ENCODE results near the gene NOP14.
"Not testable (repeated sequence)": the region's sequence is repeated elsewhere in the genome, so short reads cannot be mapped to it uniquely, and the experiment has no call there.

The NOP14 gene

DNA sequence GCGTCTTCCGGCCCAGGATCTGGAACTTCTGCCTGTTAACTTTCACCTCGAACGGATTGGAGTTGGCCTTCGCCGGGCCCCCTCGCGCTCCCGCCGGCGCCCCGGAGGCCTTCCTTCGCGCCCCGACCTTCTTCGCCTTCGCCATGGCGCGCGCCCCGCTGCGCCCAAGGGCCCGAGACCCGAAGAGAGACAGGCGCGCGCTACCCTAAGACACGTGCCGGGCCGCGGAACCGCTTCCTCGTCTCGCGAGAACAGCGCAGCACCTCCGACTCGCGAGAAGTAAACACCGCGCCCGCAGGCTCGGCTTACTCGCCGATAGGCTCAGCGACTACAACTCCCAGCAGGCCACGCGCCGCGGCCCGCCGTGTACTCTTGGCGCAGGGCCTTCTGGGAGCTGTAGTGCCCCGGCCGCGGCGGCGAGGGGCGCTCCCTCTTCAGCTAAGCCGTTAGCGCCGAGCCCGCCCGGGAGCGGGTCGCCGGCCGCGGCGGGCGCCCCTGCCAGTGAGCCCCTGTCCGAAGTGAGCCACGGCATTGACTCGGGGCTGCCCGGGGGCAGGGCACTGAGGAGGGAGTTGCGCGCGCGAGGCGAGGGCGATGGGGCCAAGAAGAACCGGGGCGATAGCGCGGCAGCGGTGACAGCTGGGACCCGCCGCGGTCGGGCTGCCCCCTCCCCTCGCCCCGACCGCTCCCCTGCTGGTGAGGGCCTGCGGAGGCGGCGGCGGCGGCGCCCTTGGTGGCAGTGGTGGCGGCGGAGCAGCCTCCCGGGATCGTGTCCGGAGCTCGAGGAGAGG, at the start of gene NOP14, which contains the start of gene GRK4:
NOP14 (minus strand) TSS at position 232 of the 791 bp plus-strand sequence; CDS start at position 145, 87 bp downstream.
GRK4 (plus strand) TSS at position 397 of the 791 bp plus-strand sequence. CDS start 500 bp downstream, outside the sequence.
- peak; percentile 90 to 95 (median 95) for DNase-seq (ENCODE audit: low read depth in 3 of 3)

DNA sequence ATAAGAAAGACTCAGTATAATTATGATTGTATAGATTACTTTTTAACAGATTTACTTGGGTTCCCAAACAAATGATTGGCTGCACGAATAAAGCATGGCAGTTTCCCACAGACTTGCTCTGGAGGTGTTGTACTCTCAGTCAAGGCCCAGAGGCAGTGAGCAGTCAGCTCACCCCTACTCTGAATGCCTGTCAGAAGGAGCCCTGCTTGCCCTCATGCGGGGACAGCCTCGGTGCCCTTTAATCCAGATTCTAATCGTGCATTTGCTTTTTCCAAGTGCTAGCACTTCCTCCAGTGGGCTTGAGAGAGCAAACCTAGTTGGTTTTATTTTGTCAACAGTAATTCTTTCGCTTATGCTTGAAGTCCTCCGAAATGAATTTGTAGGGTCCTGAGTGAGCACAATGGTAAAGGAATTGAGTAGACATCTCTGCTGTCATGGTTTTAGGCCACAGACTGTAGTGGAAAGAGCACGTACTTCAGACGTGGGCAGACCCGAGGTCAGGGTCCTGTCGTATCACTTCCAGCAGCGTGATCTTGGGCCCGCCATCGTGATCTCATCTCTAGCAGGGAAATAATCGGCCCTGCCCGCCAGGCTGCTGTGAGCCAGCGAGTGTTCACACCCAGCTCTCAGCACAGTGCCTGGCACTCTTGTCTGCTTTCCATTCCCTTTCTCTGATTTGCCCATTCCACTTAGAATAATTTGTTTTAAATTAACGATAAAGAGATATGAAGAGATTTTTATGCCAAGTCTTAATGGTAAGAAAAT, 48.4 kb upstream of the NOP14 start:
- DNase-seq (ENCODE audit: low read depth in 3 of 3): no peak

DNA sequence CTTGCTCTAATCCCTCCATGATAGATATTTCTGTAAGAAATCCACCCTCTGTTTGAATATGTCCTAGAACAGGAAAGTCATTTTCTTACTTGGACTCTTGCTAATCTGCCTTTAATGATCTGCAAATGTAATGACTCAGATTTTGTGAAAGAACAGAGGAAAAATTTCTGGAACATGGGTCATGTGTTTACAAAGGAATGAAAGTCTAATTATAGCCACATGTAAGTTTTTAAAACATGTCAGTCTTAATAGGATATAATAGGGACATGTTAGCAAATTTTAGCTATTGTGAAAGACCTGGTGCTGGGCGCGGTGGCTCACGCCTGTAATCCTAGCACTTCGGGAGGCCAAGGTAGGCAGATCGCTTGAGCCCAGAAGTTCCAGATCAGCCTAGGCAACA, 47.8 kb upstream of the NOP14 start:
- DNase-seq (ENCODE audit: low read depth in 3 of 3): no peak

DNA sequence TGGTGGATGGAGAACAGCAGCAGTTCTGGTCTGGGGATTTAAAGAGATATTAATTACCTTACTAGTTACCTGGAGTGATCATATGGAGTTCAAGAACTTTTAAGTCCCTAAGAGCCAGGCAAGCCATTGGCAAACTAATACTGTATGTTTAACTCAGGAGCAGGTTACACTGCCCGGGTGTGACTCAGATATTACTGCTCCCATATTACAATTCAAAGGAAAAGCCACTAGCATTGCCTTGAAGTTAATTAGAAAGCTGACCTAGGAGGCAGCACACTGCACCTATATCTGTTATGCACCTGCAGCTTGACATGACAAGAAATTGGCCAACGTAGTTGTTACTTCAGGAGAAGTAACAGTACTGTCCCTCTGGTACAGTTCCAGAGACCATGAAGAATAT, 47.4 kb upstream of the NOP14 start:
- DNase-seq (ENCODE audit: low read depth in 3 of 3): no peak

DNA sequence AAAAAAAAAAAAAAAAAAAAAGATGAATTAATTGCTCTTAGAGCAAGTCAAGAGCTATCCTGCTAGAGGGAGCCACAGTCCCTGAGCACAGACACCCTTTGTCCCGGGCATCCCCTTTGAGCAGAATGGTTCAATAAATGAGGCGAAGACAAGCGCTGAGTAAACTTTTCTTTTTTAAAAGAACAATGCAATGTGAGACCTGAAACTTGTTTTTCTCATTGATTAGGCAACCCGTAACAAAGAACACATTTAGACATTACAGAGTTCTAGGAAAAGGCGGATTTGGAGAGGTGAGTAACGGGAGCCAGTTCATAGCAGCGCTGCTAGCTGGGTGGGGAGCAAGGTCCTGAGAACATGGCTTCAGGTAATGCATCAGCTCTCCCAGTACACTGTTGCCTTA, 46.2 kb upstream of the NOP14 start:
- DNase-seq (ENCODE audit: low read depth in 3 of 3): no peak

DNA sequence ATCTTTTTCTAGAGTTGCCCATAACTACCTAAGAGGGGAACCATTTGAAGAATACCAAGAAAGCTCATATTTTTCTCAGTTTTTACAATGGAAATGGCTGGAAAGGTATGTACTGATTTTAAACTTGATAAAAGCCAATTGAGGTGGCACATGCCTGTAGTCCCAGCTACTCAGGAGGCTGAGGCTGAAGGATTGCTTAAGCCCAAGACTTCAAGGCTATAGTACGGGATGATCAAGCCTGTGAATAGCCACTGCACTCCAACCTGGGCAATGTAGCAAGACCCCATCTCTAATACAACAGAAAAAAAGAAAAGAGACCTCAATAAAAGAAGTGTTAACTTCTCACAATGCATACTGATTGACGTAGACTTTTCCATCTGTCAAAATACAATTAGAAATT, 44.5 kb upstream of the NOP14 start:
- DNase-seq (ENCODE audit: low read depth in 3 of 3): no peak

DNA sequence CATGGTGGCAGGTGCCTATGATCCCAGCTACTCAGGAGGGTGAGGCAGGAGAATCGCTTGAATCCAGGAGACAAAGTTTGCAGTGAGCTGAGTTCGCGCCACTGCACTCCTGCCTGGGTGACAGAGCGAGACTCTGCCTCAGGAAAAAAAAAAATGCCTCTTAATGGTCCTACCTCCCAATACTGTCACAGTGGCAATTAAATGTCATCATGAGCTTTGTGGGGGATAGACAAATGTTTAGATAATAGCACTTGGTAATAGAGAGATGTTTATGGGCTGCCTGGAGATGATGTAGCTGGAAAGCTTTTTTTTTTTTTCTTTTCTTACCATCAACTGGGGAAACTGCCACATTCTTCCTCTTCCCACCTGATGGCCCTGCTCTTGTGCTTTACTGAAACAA, 33.2 kb upstream of the NOP14 start:
- DNase-seq (ENCODE audit: low read depth in 3 of 3): no peak

DNA sequence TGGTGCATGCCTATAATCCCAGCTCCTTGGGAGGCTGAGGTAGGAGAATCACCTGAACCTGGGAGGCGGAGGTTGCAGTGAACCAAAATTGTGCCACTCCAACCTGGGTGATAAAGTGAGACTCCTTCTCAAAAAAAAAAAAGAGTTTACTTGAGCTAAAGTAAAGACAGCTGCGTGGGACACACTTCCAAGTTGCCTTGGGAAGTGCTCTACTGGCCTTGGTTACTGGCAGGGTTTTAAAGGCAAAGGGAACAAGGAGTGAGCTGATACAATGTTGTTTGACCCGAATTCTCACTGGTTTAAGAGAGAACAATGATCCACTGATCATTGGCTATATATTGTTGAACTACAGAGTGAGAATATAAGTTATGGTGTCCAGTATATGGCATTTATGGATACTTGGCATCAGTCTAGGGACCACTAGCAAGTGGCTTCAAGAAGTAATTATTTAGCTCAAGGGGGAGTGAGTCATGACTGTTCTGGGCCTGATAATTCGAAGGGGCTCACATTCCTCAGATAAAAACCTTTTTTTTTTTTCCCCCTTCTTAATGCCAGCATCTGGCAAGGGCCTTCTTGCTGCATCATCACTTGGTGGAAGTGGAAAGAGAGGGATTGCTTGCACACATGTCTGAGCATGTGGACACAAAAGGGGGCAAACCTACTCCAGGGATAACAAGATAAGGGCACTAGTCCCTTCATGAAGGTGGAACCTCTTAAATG, 32.5 kb upstream of the NOP14 start:
- DNase-seq (ENCODE audit: low read depth in 3 of 3): no peak

DNA sequence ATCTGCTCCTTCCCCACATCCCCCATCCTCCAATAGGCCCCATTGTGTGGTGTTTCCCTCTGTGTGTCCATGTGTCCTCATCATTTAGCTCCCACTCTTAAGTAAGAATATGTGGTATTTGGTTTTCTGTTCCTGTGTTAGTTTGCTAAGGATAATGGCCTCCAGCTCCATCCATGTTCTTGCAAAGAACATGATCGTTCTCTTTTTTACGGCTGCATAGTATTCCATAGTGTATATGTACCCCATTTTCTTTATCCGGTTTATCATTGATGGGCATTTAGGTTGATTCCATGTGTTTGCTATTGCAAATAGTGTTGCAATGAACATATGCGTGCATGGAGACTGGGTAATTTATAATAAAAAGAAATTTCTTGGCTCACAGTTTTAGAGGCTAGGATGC, 31.7 kb upstream of the NOP14 start:
- DNase-seq (ENCODE audit: low read depth in 3 of 3): no peak

DNA sequence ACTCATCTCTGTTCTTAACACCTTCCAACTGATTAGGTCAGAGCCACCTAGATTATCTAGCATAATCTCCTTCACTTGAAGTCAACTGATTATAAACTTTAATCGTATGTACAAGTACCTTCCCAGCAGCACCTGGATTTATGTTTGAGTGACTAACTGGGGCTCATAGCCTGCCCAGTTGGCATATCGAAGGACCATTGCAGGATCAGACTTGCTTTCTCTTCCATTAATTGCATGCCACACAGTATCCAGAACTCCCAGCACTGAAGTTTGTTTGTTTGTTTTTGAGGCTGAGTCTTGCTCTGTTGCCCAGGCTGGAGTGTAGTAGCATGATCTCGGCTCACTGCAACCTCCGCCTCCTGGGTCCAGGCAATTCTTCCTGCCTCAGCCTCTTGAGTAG, 28.0 kb upstream of the NOP14 start:
- DNase-seq (ENCODE audit: low read depth in 3 of 3): no peak

DNA sequence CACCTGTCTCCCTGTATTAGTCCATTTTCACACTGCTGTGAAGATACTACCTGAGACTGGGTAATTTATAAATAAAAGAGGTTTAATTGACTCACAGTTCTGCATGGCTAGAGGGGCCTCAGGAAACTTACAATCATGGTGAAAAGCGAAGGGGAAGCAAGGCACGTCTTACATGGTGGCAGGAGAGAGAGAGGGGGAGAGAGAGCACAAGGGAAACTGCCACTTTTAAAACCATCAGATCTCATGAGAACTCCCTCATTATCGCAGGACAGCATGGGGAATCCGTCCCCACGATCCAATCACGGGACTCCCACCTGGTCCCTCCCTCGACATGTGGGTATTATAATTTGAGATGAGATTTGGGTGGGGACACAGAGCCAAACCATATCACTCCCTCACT, 20.5 kb upstream of the NOP14 start:
- not testable (repeated sequence) for DNase-seq (ENCODE audit: low read depth in 3 of 3)

DNA sequence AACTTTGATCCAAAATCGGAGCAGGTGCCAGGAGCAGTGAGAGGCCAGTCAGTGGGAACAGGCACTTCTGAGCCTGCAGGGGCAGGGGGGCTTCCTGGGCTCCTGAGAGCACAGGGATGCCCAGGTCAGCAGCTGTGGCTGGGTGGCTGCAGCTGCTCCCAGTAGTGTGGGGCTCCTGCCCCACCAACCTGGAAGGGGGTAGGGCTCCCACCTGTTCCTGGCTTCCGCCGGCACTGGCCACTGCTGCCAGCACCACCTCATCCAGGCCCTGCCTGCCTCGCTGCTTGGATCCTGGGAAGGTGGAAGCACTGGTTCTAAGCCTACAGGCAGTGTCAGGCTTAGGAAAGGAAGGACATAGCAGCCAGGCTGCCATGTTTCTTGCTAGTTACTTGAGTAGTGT, 18.8 kb upstream of the NOP14 start:
- DNase-seq (ENCODE audit: low read depth in 3 of 3): no peak

DNA sequence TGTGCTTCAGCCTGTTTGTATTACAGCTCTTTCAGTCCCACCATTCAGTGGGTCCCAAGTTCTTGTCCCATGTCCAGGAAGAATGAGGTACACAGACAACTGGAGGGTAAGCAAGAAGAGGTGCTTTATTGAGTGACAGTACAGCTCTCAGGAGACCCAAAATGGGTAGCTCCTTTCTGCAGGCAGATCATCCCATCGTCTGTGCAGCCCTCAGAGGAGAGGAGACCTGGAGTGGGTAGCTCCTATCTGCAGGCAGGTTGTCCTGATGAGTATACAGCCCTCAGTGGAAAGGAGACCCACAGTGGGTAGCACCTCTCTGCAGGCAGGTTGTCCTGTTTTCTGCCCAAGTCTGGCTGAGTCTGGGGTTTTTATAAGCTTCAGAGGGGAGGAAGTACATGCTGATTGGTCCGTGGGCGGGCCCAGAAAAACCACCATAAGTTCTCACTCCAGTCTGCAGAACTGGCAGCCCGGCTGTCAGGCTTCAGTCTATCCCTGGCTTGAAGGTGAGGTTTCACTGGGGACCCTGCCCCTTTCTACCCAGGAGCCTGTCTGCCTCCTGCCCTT, 18.1 kb upstream of the NOP14 start:
- no peak for DNase-seq (ENCODE audit: low read depth in 3 of 3)

DNA sequence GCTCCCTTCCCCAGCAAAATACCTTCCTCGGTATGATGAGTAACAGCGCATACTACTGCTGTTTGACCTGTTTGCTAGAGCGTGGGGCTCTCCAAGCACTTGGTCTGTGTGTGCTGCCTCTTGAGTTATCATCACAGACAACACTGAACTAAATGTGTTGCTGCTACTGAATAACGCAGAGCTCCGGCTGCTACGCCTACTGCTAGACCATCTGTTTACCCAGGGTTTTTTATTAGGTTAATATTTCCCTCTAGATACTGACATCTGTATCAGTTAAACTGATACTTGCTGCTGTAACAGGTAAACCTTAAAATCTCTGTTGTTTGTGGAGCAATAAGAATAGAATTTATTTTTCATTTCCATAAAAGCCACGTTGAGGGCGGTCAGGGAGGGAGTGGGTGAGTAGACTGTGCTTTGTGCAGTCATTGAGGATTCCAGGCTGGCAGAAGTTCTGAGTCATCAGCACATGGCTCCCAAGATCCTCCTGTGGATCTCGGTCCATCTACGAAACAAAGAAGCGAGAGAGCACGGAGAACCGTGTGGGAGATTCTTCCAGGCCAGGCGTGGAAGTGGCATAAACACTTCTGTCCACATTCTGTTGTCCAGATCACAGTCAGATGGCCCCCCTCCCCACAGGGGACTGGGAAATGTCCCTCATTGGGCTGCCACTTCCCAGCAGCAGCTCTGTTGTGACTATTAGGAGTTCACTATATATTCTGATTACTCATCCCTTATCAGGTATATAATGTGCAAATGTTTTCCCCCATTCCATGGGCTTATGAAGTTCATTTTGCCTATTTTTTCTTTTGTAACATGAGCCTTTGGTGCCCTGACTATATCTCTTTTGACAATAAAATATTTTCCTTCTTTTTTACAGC, 14.2 kb upstream of the NOP14 start:
- DNase-seq (ENCODE audit: low read depth in 3 of 3): no peak

DNA sequence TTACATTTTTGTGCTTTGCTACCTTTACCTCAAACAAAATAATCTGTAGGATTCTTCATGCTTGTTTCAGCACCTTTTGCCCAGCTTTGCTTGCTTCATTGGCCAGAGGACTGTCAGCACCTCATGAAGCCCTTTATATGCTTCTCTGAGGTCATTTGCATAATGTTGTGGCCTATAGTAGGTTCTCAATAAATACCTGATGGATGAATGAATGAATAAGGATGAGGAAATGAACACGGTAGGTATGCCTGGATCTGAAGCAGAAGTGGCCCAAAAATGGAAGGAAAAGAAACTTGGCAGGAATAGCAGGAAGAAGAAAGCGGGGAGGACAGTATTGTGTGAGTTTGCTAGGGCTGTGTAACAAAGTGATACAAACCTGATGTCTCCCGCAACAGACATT, 8.1 kb upstream of the NOP14 start:
- no peak for DNase-seq (ENCODE audit: low read depth in 3 of 3)

DNA sequence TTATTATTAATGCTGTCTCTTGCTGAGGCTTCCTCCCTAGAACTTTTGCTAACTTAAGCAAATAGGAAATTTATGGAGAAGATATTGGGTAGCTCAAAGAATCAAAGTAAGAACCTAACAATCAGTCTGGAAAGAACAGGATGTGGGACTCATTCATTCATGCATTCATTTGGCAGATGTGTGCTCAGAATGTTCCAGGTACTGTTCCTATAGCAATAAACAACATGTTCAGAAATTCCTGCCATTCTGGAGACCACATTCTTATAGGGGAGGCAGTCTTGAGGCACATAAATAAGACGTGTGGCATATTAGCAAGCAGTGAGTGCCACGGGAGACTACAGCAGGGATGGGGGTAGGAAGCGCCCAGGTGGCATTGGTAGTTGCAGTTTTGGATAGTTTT, 5.2 kb upstream of the NOP14 start:
- no peak for DNase-seq (ENCODE audit: low read depth in 3 of 3)

DNA sequence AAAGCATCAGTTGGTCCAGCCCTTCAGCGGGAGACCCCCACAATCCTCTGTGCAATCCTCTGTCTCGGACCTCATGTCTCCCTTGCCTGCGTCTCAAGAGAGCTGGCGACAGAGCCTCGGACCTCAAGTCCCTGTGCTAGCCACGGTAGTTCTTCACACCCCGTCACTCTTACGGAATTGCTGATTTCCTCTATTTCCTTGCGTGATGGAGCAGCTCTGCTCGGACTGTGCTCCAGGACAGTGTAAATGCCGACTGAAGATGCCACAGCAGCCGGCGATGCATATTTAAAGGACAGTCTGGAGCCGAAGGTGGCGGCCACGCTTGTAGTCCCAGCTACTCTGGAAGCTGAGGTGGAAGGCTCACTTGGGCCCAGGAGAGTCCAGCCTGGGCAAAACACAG, 2.1 kb upstream of the NOP14 start:
- no peak for DNase-seq (ENCODE audit: low read depth in 3 of 3)

DNA sequence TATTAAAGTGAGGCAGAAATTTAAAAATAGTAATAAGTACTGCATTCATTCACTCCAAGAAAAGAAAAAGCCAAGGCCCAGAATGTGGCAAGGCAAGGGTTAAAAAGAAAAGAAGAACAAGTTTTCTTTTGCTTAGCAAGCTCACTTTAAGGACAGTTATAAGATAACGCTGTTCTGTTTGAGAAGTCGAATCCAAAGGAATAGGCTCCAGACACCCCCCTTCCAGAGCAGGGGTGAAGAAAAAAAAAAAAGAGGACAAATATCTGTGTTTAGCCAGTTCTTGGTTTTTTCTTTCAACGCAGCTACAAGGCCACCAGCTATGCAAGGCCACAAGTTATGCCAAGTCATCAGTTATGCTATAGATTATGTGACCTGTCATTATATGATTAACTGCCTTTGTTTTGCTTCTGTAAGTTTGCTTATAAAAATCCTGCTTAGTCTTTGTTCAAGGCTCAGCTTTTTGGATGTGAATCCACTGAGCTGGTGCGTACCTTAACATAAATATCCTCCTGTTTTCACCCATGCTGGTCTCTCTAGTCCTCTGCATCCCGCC, 1.6 kb upstream of the NOP14 start:
- DNase-seq (ENCODE audit: low read depth in 3 of 3): no peak

DNA sequence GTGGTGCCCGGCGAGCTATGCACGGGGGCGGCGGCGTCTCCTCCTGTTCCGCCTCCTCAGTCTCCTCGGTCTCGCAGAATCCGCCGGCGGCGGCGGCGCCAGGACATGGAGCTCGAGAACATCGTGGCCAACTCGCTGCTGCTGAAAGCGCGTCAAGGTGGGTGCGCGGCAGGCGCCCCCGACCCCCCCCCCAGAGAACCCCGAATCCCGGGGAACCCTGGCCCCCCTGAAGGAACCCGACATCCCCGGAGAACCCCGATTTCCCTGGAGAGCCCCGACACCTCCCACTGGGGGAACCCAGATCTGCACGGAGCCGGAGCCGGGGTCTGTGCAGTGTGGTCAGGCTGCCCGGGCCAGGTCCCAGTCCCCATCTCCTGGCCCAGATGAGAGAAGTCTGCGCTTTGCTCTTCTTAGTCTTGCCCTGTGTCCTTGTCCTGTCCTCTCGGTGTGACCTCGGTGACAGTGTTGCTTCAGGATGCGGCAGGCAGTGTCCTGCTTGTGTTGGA, 813 bp upstream of the NOP14 start:
- no peak for DNase-seq (ENCODE audit: low read depth in 3 of 3)

DNA sequence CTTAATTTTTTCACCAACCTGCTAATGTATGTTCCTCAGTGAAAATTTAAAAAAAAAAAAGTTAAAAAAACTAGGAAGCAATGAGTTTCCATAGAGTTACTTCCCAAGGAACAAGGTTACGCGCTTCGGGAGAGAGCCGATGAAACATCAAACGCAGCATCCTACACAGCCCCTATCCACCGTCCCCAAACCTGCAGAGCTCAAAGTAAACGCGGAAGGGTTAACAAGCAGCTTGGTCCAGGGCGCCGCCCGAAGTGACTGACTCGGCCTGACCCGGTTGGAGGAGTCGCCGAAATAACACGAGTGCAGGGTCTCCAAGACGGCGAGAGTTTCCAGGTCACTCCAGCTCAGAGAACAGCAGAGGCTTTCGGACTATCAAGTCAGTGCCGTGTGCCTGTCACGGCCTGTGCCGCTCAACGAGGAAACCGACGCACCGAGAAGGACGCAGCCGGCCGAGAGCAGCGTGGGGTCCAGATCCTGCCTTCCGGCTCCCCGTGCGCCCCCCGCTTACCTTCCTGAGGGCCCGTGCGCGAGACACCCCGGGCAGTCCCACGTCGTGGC, 512 bp downstream of the NOP14 start:
- DNase-seq (ENCODE audit: low read depth in 3 of 3): no peak
